ENCODE results near the gene MROH7.

MROH7 gene

GRCh38 chr1:54724771-54725170 is 83.2 kb downstream of the MROH7 start:
- no peak overlapping the region for H3K27ac ChIP-seq (ENCODE audit: low read depth, low read length)
- no peak overlapping the region for H3K4me2 ChIP-seq (ENCODE audit: low read length)
- H3K36me3 ChIP-seq (ENCODE audit: control insufficient read depth in 1 of 2, insufficient read depth in 2 of 2, low read length in 2 of 2), result peaks cover 6 to 21% of the 10 kb centered on the region in 2 experiments
- no peak overlapping the region for H3K4ac ChIP-seq (ENCODE audit: low read depth, low read length)
- no peak overlapping the region for H2AFZ ChIP-seq (ENCODE audit: insufficient read depth, low read length, poor library complexity)
- H4K91ac ChIP-seq (ENCODE audit: low read depth, low read length), result no peak overlapping the region
- H3K9ac ChIP-seq (ENCODE audit: low read length), result no peak overlapping the region
- H2BK5ac ChIP-seq (ENCODE audit: low read depth, low read length, poor library complexity), result no peak overlapping the region
- H3K18ac ChIP-seq (ENCODE audit: low read length), result no peak overlapping the region
- no peak overlapping the region for H2BK12ac ChIP-seq (ENCODE audit: low read length)
- H3K79me1 ChIP-seq (ENCODE audit: low read length), result no peaks in the 10 kb centered on the region
- DNase-seq, result no peak
- no peak overlapping the region for H2AK5ac ChIP-seq (ENCODE audit: low read length)
- H3K27me3 ChIP-seq (ENCODE audit: insufficient read depth, low read length), result no peaks in the 10 kb centered on the region
- no peaks in the 10 kb centered on the region for H3K9me3 ChIP-seq (ENCODE audit: insufficient read depth, low read depth, low read length)
- H2BK120ac ChIP-seq (ENCODE audit: insufficient read depth, low read length, poor library complexity), result no peak overlapping the region
- no peak overlapping the region for H3K14ac ChIP-seq (ENCODE audit: low read length)
- H3K23ac ChIP-seq (ENCODE audit: low read length), result no peak overlapping the region
- no peak overlapping the region for H4K12ac ChIP-seq (ENCODE audit: low read depth, low read length)
- no peak overlapping the region for H4K8ac ChIP-seq (ENCODE audit: low read depth, low read length)
- whole genome bisulfite sequencing (ENCODE audit: extremely low coverage, insufficient coverage, insufficient read length), result no CpG with 5 or more reads among the region's 1 CpG
- no peak overlapping the region for H3K4me3 ChIP-seq (ENCODE audit: low read depth, low read length)
- H3K79me2 ChIP-seq (ENCODE audit: control insufficient read depth, insufficient read depth, low read length, poor library complexity), result no peaks in the 10 kb centered on the region
- H3K4me1 ChIP-seq (ENCODE audit: control insufficient read depth in 1 of 2, insufficient read depth in 2 of 2, low read length in 2 of 2), result no peaks in the 10 kb centered on the region

DNA sequence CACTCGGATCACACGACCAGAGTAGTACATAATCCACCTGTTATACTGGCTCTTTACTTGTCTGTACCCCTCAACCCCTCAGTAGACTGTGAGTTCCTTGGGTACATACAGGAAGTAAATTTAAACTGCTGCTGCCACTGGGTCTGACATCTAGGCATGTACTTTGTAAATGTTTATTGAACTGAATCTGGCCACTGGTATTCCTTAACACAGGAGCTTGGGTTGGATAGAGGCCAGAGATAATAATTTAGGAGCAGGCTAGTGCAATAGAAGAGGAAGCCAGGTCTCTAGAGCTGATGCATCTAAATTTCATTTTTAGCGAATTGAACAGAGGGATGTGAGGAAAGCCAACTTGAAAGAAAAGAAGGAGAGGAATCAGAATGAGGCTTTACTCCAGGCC is 86.4 kb downstream of the MROH7 start:
- no CpG with 5 or more reads among the region's 3 CpGs for WGBS (ENCODE audit: extremely low coverage, insufficient coverage, insufficient read length)
- no peak overlapping the region for H3K18ac ChIP-seq (ENCODE audit: low read length)
- H3K27me3 ChIP-seq (ENCODE audit: insufficient read depth, low read length), result no peaks in the 10 kb centered on the region
- H4K12ac ChIP-seq (ENCODE audit: low read depth, low read length), result no peak overlapping the region
- no peak overlapping the region for H3K4ac ChIP-seq (ENCODE audit: low read depth, low read length)
- H2BK12ac ChIP-seq (ENCODE audit: low read length), result no peak overlapping the region
- no peak overlapping the region for H2BK120ac ChIP-seq (ENCODE audit: insufficient read depth, low read length, poor library complexity)
- H3K79me2 ChIP-seq (ENCODE audit: control insufficient read depth, insufficient read depth, low read length, poor library complexity), result no peaks in the 10 kb centered on the region
- H3K27ac ChIP-seq (ENCODE audit: low read depth, low read length), result no peak overlapping the region
- H2AFZ ChIP-seq (ENCODE audit: insufficient read depth, low read length, poor library complexity), result no peak overlapping the region
- H3K9ac ChIP-seq (ENCODE audit: low read length), result no peak overlapping the region
- H3K79me1 ChIP-seq (ENCODE audit: low read length), result no peaks in the 10 kb centered on the region
- H3K14ac ChIP-seq (ENCODE audit: low read length), result no peak overlapping the region
- H3K23ac ChIP-seq (ENCODE audit: low read length), result no peak overlapping the region
- no peaks in the 10 kb centered on the region for H3K9me3 ChIP-seq (ENCODE audit: insufficient read depth, low read depth, low read length)
- H2BK5ac ChIP-seq (ENCODE audit: low read depth, low read length, poor library complexity), result no peak overlapping the region
- DNase-seq, result no peak
- H2AK5ac ChIP-seq (ENCODE audit: low read length), result no peak overlapping the region
- H4K91ac ChIP-seq (ENCODE audit: low read depth, low read length), result no peak overlapping the region
- H4K8ac ChIP-seq (ENCODE audit: low read depth, low read length), result no peak overlapping the region
- H3K36me3 ChIP-seq (ENCODE audit: control insufficient read depth in 1 of 2, insufficient read depth in 2 of 2, low read length in 2 of 2), result peaks cover 14 to 30% of the 10 kb centered on the region in 2 experiments
- H3K4me1 ChIP-seq (ENCODE audit: control insufficient read depth in 1 of 2, insufficient read depth in 2 of 2, low read length in 2 of 2), result no peaks in the 10 kb centered on the region
- H3K4me2 ChIP-seq (ENCODE audit: low read length), result no peak overlapping the region
- H3K4me3 ChIP-seq (ENCODE audit: low read depth, low read length), result no peak overlapping the region

GRCh38 chr1:54736685-54737084 is 95.1 kb downstream of the MROH7 start:
- Histone ChIP-seq H2AK5ac (ENCODE audit: low read length) (no peak overlapping the region), H2BK5ac (ENCODE audit: low read depth, low read length, poor library complexity) (no peak overlapping the region), H3K9me3 (ENCODE audit: insufficient read depth, low read depth, low read length) (no peaks in the 10 kb centered on the region), H3K79me1 (ENCODE audit: low read length) (no peaks in the 10 kb centered on the region), H3K23ac (ENCODE audit: low read length) (no peak overlapping the region), H4K8ac (ENCODE audit: low read depth, low read length) (no peak overlapping the region), H3K9ac (ENCODE audit: low read length) (no peak overlapping the region), H3K36me3 (ENCODE audit: control insufficient read depth in 1 of 2, insufficient read depth in 2 of 2, low read length in 2 of 2) (peaks cover 44 to 49% of the 10 kb centered on the region in 2 experiments), H4K12ac (ENCODE audit: low read depth, low read length) (no peak overlapping the region), H3K14ac (ENCODE audit: low read length) (no peak overlapping the region), H3K4ac (ENCODE audit: low read depth, low read length) (no peak overlapping the region), H3K18ac (ENCODE audit: low read length) (no peak overlapping the region), H3K4me3 (ENCODE audit: low read depth, low read length) (no peak overlapping the region), H4K91ac (ENCODE audit: low read depth, low read length) (no peak overlapping the region), H2BK12ac (ENCODE audit: low read length) (no peak overlapping the region), H3K27me3 (ENCODE audit: insufficient read depth, low read length) (no peaks in the 10 kb centered on the region), H3K4me2 (ENCODE audit: low read length) (no peak overlapping the region), H2AFZ (ENCODE audit: insufficient read depth, low read length, poor library complexity) (no peak overlapping the region), H2BK120ac (ENCODE audit: insufficient read depth, low read length, poor library complexity) (no peak overlapping the region), H3K4me1 (ENCODE audit: control insufficient read depth in 1 of 2, insufficient read depth in 2 of 2, low read length in 2 of 2) (no peaks in the 10 kb centered on the region), H3K27ac (ENCODE audit: low read depth, low read length) (no peak overlapping the region), H3K79me2 (ENCODE audit: control insufficient read depth, insufficient read depth, low read length, poor library complexity) (no peaks in the 10 kb centered on the region)
- WGBS (ENCODE audit: extremely low coverage, insufficient coverage, insufficient read length), result no CpG with 5 or more reads among the region's 5 CpGs
- DNase-seq, result no peak

DNA sequence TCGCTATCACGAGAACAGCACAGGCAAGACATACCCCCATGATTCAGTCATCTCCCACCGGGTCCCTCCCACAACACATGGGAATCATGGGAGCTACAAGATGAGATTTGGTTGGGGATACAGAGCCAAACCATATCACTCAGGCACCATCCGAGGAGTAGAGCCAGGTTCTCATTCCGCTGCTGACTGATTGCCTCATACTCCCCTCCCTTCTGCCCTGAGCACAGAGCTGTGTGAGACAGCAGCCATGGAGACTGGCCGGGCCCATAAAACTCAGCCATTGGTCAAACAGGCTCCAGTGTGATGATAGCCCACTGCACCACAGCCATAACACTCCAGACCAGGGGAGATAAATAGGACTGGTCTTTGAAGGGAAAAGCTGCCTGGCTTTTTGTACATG is 96.7 kb downstream of the MROH7 start:
- DNase-seq, result no peak
- Histone ChIP-seq H3K4me1 (ENCODE audit: control insufficient read depth in 1 of 2, insufficient read depth in 2 of 2, low read length in 2 of 2) (no peaks in the 10 kb centered on the region), H3K79me2 (ENCODE audit: control insufficient read depth, insufficient read depth, low read length, poor library complexity) (no peaks in the 10 kb centered on the region), H3K27me3 (ENCODE audit: insufficient read depth, low read length) (no peaks in the 10 kb centered on the region), H3K4ac (ENCODE audit: low read depth, low read length) (no peak overlapping the region), H3K18ac (ENCODE audit: low read length) (no peak overlapping the region), H3K14ac (ENCODE audit: low read length) (no peak overlapping the region), H2BK5ac (ENCODE audit: low read depth, low read length, poor library complexity) (no peak overlapping the region), H2BK12ac (ENCODE audit: low read length) (no peak overlapping the region), H4K12ac (ENCODE audit: low read depth, low read length) (no peak overlapping the region), H3K9ac (ENCODE audit: low read length) (no peak overlapping the region), H3K36me3 (ENCODE audit: control insufficient read depth in 1 of 2, insufficient read depth in 2 of 2, low read length in 2 of 2) (peaks cover 46 to 53% of the 10 kb centered on the region in 2 experiments), H2BK120ac (ENCODE audit: insufficient read depth, low read length, poor library complexity) (no peak overlapping the region), H4K91ac (ENCODE audit: low read depth, low read length) (no peak overlapping the region), H3K23ac (ENCODE audit: low read length) (no peak overlapping the region), H3K9me3 (ENCODE audit: insufficient read depth, low read depth, low read length) (no peaks in the 10 kb centered on the region), H3K4me3 (ENCODE audit: low read depth, low read length) (no peak overlapping the region), H3K27ac (ENCODE audit: low read depth, low read length) (no peak overlapping the region), H3K4me2 (ENCODE audit: low read length) (no peak overlapping the region), H2AFZ (ENCODE audit: insufficient read depth, low read length, poor library complexity) (no peak overlapping the region), H3K79me1 (ENCODE audit: low read length) (no peaks in the 10 kb centered on the region), H4K8ac (ENCODE audit: low read depth, low read length) (no peak overlapping the region), H2AK5ac (ENCODE audit: low read length) (no peak overlapping the region)
- WGBS (ENCODE audit: extremely low coverage, insufficient coverage, insufficient read length), result no CpG with 5 or more reads among the region's 6 CpGs

Data from trophoblast cell (in vitro differentiated cells and primary cell).